T-cell (primary cell): ENCODE results near the gene NCAM1. TPM values are rescaled to one million over a fixed set of nuclear protein-coding genes. Genes with fewer than 3 reads are reported as not detected.

Experiments used
- ATAC-seq, 4 experiments: fragments of 200-7000 bp in 3 of 4; fragments of 150-1000 bp in 1 of 4; cut with Tn5 transposase; replicated peaks in 1 of 4; 1 replicate in 3 of 4; 2 replicates in 1 of 4; pipeline ENCODE4 v1.10.0; 2021; ENCODE audit warnings: moderate library complexity in 3 of 4, mild to moderate bottlenecking in 2 of 4, moderate number of reproducible peaks in 1 of 4
- CTCF ChIA-PET, 2 donors: fragments of 300-600 bp; sonication (Branson Sonifier 250); formaldehyde crosslinking; loops; one replicate each; lab custom pipeline; 2022; ENCODE audit warnings: antibody characterized with exemption in 2 of 2; lab: Charles Lee
- POLR2A ChIA-PET, 2 donors: fragments of 300-600 bp; sonication (Branson Sonifier 250); formaldehyde crosslinking; loops; one replicate each; lab custom pipeline; 2022; ENCODE audit warnings: antibody characterized with exemption in 2 of 2; lab: Charles Lee
- DNase-seq, 35 experiments: peaks; one replicate each; pipeline versions ENCODE4 v3.0.0 to v3.0.0-alpha.2; 2013 to 2023
- H3K27ac ChIP-seq: one replicate; pipeline ENCODE4 v1.5.1; 2013; ENCODE audit warnings: low read length
- H3K27me3 ChIP-seq, 2 experiments: replicated peaks in 1 of 2; 1 replicate in 1 of 2; 2 replicates in 1 of 2; pipeline versions ENCODE4 v1.6.1 to v1.7.0; 2013; ENCODE audit warnings: low read length in 1 of 2, mixed read lengths in 1 of 2; ENCODE audit not compliant: control insufficient read depth in 2 of 2, insufficient read depth in 2 of 2; ENCODE audit errors: extremely low read depth in 1 of 2
- H3K36me3 ChIP-seq, 2 donors: 1 replicate in 1 of 2; 2 replicates in 1 of 2; pipeline versions ENCODE4 v1.6.1 to v1.7.0; 2013; ENCODE audit warnings: low read length in 1 of 2; ENCODE audit not compliant: control insufficient read depth in 2 of 2, insufficient read depth in 1 of 2; ENCODE audit errors: extremely low read depth in 1 of 2
- H3K4me1 ChIP-seq, 2 experiments: 1 replicate in 1 of 2; 2 replicates in 1 of 2; pipeline versions ENCODE4 v1.6.1 to v1.7.0; 2013; ENCODE audit warnings: low read length in 2 of 2, mixed read lengths in 1 of 2; ENCODE audit not compliant: insufficient read depth in 2 of 2, control insufficient read depth in 1 of 2; ENCODE audit errors: extremely low read depth in 1 of 2
- H3K4me3 ChIP-seq, 2 donors: 1 replicate in 1 of 2; 2 replicates in 1 of 2; pipeline versions ENCODE4 v1.5.1 to v1.7.0; 2013; ENCODE audit warnings: mild to moderate bottlenecking in 2 of 2, low read length in 1 of 2, moderate library complexity in 1 of 2; ENCODE audit not compliant: control insufficient read depth in 1 of 2; ENCODE audit errors: extremely low read depth in 1 of 2
- H3K9me3 ChIP-seq: 2 replicates; pipeline ENCODE4 v1.7.0; 2013
- H3K27ac Mint-ChIP-seq, 2 donors: one replicate each; pipeline ENCODE4 v1.8.0; 2020 to 2021; ENCODE audit warnings: mild to moderate bottlenecking in 2 of 2, mixed read lengths in 2 of 2
- H3K27me3 Mint-ChIP-seq, 2 donors: one replicate each; pipeline ENCODE4 v1.8.0; 2021 to 2022; ENCODE audit warnings: mixed read lengths in 2 of 2
- H3K36me3 Mint-ChIP-seq: one replicate; pipeline ENCODE4 v1.8.0; 2021; ENCODE audit warnings: mixed read lengths
- H3K4me1 Mint-ChIP-seq, 3 donors: one replicate each; pipeline ENCODE4 v1.8.0; 2020 to 2022; ENCODE audit warnings: mixed read lengths in 3 of 3, mild to moderate bottlenecking in 1 of 3
- H3K4me3 Mint-ChIP-seq, 3 donors: one replicate each; pipeline ENCODE4 v1.8.0; 2020 to 2022; ENCODE audit warnings: mild to moderate bottlenecking in 3 of 3, mixed read lengths in 3 of 3, moderate library complexity in 3 of 3
- H3K9me3 Mint-ChIP-seq, 3 donors: one replicate each; pipeline ENCODE4 v1.8.0; 2020 to 2022; ENCODE audit warnings: mixed read lengths in 3 of 3
- WGBS: methylation state at CpG from one replicate; pipeline ENCODE4 v1.1.5; 2013; ENCODE audit warnings: missing lambda C conversion rate; ENCODE audit not compliant: insufficient coverage; 5-methylcytosine and 5-hydroxymethylcytosine counted together
- total RNA-seq, 35 experiments: library from RNA in 6 of 35; stranded (reverse) in 6 of 35; fragments of 120-200 nt in 1 of 35; gene quantifications; one replicate each; pipeline versions ENCODE4 v1.2.1 to v1.2.4 and lab custom pipeline; 2013 to 2026

The NCAM1 gene
- total RNA-seq, 5 donors from 2014 or later (not counting 1 experiment from before 2014, with no cell fraction given), result 0.90 to 1.8 (median 1.1) TPM

GRCh38 chr11:113059548-113059947, 98.3 kb downstream of the NCAM1 start:
- CTCF ChIA-PET, result no interaction called here
- POLR2A ChIA-PET, result no interaction called here

GRCh38 chr11:113065330-113065729, 104.1 kb downstream of the NCAM1 start:
- no peaks in the 10 kb centered on the region for H3K9me3 ChIP-seq
- ChIA-PET POLR2A (no interaction called here), CTCF (no interaction called here)
- ATAC-seq (no peak), DNase-seq (no peak)
- no peaks in the 10 kb centered on the region for H3K36me3 Mint-ChIP-seq
- H3K27me3 Mint-ChIP-seq, result peaks cover 0 to 4% of the 10 kb centered on the region in 2 donors
- no peak overlapping the region for H3K4me3 Mint-ChIP-seq
- no peak overlapping the region for H3K4me3 ChIP-seq
- no CpG with 5 or more reads among the region's 1 CpG for WGBS
- H3K4me1 Mint-ChIP-seq, result no peaks in the 10 kb centered on the region
- no peak overlapping the region for H3K27ac Mint-ChIP-seq
- H3K27ac ChIP-seq, result no peak overlapping the region
- no peaks in the 10 kb centered on the region for H3K9me3 Mint-ChIP-seq
- H3K27me3 ChIP-seq, result no peaks in the 10 kb centered on the region
- no peaks in the 10 kb centered on the region for H3K4me1 ChIP-seq
- H3K36me3 ChIP-seq, result no peaks in the 10 kb centered on the region

More at GRCh38 chr11:113059548-113059947, 98.3 kb downstream of the NCAM1 start:
- Histone ChIP-seq H3K27ac (no peak overlapping the region), H3K36me3 (no peaks in the 10 kb centered on the region), H3K4me3 (no peak overlapping the region), H3K27me3 (peaks cover 0 to 3% of the 10 kb centered on the region in 2 experiments), H3K9me3 (no peaks in the 10 kb centered on the region), H3K4me1 (no peaks in the 10 kb centered on the region)
- no peaks in the 10 kb centered on the region for H3K27me3 Mint-ChIP-seq
- ATAC-seq (no peak), DNase-seq (no peak)
- 78% methylated on average over 3 of the region's 4 CpGs for WGBS
- H3K4me3 Mint-ChIP-seq, result no peak overlapping the region
- H3K27ac Mint-ChIP-seq, result no peak overlapping the region
- H3K4me1 Mint-ChIP-seq, result no peaks in the 10 kb centered on the region
- peaks cover 0 to 3% (median 0%) of the 10 kb centered on the region in 3 donors for H3K9me3 Mint-ChIP-seq
- no peaks in the 10 kb centered on the region for H3K36me3 Mint-ChIP-seq

- H3K27ac ChIP-seq, result no peak overlapping the region
- no peak overlapping the region for H3K27ac Mint-ChIP-seq
- ATAC-seq (no peak), DNase-seq (no peak)
- H3K9me3 Mint-ChIP-seq, result no peaks in the 10 kb centered on the region
- CTCF ChIA-PET, result no interaction called here
- H3K4me1 Mint-ChIP-seq, result no peaks in the 10 kb centered on the region
- no peaks in the 10 kb centered on the region for H3K27me3 ChIP-seq
- H3K4me3 ChIP-seq, result no peak overlapping the region
- H3K4me3 Mint-ChIP-seq, result no peak overlapping the region
- no peaks in the 10 kb centered on the region for H3K27me3 Mint-ChIP-seq
- POLR2A ChIA-PET, result no interaction called here
- no peaks in the 10 kb centered on the region for H3K36me3 ChIP-seq
- no peaks in the 10 kb centered on the region for H3K4me1 ChIP-seq
- H3K36me3 Mint-ChIP-seq, result no peaks in the 10 kb centered on the region
- WGBS, result 90% methylated on average over 2 of the region's 5 CpGs
- H3K9me3 ChIP-seq, result no peaks in the 10 kb centered on the region
Observed at GRCh38 chr11:113072237-113072858, 111.1 kb downstream of the NCAM1 start.

GRCh38 chr11:113073290-113073953, 112.2 kb downstream of the NCAM1 start:
- no peak for ATAC-seq
- H3K27ac ChIP-seq, result no peak overlapping the region
- H3K36me3 ChIP-seq, result no peaks in the 10 kb centered on the region
- H3K4me3 Mint-ChIP-seq, result no peak overlapping the region
- H3K4me1 ChIP-seq, result no peaks in the 10 kb centered on the region
- WGBS, result no CpG with 5 or more reads among the region's 3 CpGs
- H3K9me3 ChIP-seq, result no peaks in the 10 kb centered on the region
- no peak overlapping the region for H3K4me3 ChIP-seq
- no peaks in the 10 kb centered on the region for H3K27me3 Mint-ChIP-seq
- no peak for DNase-seq
- H3K9me3 Mint-ChIP-seq, result no peaks in the 10 kb centered on the region
- no peaks in the 10 kb centered on the region for H3K36me3 Mint-ChIP-seq
- ChIA-PET POLR2A (no interaction called here), CTCF (no interaction called here)
- no peaks in the 10 kb centered on the region for H3K27me3 ChIP-seq
- H3K27ac Mint-ChIP-seq, result no peak overlapping the region
- H3K4me1 Mint-ChIP-seq, result no peaks in the 10 kb centered on the region

- no peaks in the 10 kb centered on the region for H3K36me3 Mint-ChIP-seq
- H3K27me3 ChIP-seq, result peaks cover 0 to 3% of the 10 kb centered on the region in 2 experiments
- H3K4me3 Mint-ChIP-seq, result no peak overlapping the region
- no peak overlapping the region for H3K27ac ChIP-seq
- POLR2A ChIA-PET, result no interaction called here
- H3K36me3 ChIP-seq, result no peaks in the 10 kb centered on the region
- H3K27ac Mint-ChIP-seq, result no peak overlapping the region
- ATAC-seq (no peak), DNase-seq (no peak)
- no CpG with 5 or more reads among the region's 1 CpG for WGBS
- H3K9me3 Mint-ChIP-seq, result no peaks in the 10 kb centered on the region
- CTCF ChIA-PET, result no interaction called here
- H3K4me1 ChIP-seq, result no peaks in the 10 kb centered on the region
- H3K4me1 Mint-ChIP-seq, result no peaks in the 10 kb centered on the region
- H3K27me3 Mint-ChIP-seq, result peaks cover 0 to 3% of the 10 kb centered on the region in 2 donors
- no peak overlapping the region for H3K4me3 ChIP-seq
- H3K9me3 ChIP-seq, result no peaks in the 10 kb centered on the region
Observed at GRCh38 chr11:113075586-113076095, 114.4 kb downstream of the NCAM1 start.

GRCh38 chr11:113077379-113077778, 116.2 kb downstream of the NCAM1 start:
- Histone ChIP-seq H3K27ac (no peak overlapping the region), H3K4me3 (no peak overlapping the region), H3K9me3 (no peaks in the 10 kb centered on the region), H3K36me3 (no peaks in the 10 kb centered on the region), H3K4me1 (no peaks in the 10 kb centered on the region), H3K27me3 (peaks cover 0 to 3% of the 10 kb centered on the region in 2 experiments)
- Mint-ChIP-seq H3K36me3 (no peaks in the 10 kb centered on the region), H3K4me3 (no peak overlapping the region), H3K27ac (no peak overlapping the region), H3K27me3 (peaks cover 0 to 3% of the 10 kb centered on the region in 2 donors), H3K9me3 (no peaks in the 10 kb centered on the region), H3K4me1 (no peaks in the 10 kb centered on the region)
- DNase-seq (no peak), ATAC-seq (no peak)
- CTCF ChIA-PET, result no interaction called here
- WGBS, result no CpG with 5 or more reads among the region's 6 CpGs
- POLR2A ChIA-PET, result no interaction called here
